Measurements from ENCODE around the gene TFDP2. TPM values are rescaled to one million over a fixed set of nuclear protein-coding genes. Genes with fewer than 3 reads are reported as not detected.

Gene TFDP2
- total RNA-seq, 2 experiments from 2014 or later, result 33.1 to 34.2 TPM

DNA sequence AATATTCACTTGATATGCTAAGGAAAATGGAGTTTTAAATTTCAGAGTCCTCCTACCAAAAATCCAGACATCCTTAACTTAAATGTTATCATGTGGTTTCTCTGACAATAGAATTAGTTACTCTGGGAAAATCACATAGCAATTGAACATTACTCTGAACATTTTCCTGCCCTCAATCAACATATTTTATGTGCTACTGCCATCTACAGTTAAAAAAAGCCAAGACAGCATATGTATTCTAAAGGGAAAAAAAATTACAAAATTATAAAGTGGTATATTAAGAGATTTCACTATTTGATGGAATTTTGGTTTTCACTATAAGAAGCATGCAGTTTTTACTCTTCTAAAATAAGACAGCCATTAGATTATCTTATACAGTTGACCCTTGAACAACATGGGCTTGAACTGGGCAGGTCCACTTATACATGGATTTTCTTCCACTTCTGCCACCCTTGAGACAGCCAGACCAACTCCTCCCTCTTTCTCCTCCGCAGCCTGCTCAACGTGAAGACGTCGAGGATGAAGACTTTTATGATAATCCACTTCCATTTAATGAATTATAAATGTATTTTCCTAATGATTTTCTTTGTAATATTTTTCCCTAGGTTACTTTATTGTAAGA lies 150.6 kb downstream of the TFDP2 start:
- TF ChIP-seq, protein P1, sequence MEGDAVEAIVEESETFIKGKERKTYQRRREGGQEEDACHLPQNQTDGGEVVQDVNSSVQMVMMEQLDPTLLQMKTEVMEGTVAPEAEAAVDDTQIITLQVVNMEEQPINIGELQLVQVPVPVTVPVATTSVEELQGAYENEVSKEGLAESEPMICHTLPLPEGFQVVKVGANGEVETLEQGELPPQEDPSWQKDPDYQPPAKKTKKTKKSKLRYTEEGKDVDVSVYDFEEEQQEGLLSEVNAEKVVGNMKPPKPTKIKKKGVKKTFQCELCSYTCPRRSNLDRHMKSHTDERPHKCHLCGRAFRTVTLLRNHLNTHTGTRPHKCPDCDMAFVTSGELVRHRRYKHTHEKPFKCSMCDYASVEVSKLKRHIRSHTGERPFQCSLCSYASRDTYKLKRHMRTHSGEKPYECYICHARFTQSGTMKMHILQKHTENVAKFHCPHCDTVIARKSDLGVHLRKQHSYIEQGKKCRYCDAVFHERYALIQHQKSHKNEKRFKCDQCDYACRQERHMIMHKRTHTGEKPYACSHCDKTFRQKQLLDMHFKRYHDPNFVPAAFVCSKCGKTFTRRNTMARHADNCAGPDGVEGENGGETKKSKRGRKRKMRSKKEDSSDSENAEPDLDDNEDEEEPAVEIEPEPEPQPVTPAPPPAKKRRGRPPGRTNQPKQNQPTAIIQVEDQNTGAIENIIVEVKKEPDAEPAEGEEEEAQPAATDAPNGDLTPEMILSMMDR (IDR thresholded peaks at IDR 0.05), result peak; percentile 3
- POLR2A ChIA-PET, result no interaction called here
- Histone ChIP-seq H3K27me3 (ENCODE audit: control insufficient read depth in 1 of 2, insufficient read depth in 2 of 2, low read length in 2 of 2) (no peaks in the 10 kb centered on the region), H3K9me3 (ENCODE audit: control insufficient read depth in 1 of 2, insufficient read depth in 1 of 2, low read length in 2 of 2) (no peaks in the 10 kb centered on the region), H3K36me3 (ENCODE audit: insufficient read depth, low read length) (peaks cover under 1% of the 10 kb centered on the region), H3K27ac (ENCODE audit: low read depth in 1 of 2, low read length in 2 of 2) (no peak overlapping the region), H3K4me1 (ENCODE audit: insufficient read depth, low read length) (no peaks in the 10 kb centered on the region), H3K4me3 (ENCODE audit: low read length) (no peak overlapping the region)
- Mint-ChIP-seq H3K9me3 (no peaks in the 10 kb centered on the region), H3K4me1 (ENCODE audit: low read depth) (no peaks in the 10 kb centered on the region), H3K36me3 (ENCODE audit: low read depth) (no peaks in the 10 kb centered on the region), H3K27ac (no peak overlapping the region), H3K27me3 (no peaks in the 10 kb centered on the region), H3K4me3 (no peak overlapping the region)
- no peak for ATAC-seq (ENCODE audit: poor library complexity)
- DNase-seq, result peak in 3 of 14 experiments; percentile 14 to 25 (median 21)
- intact Hi-C loops (cut with DNase I, micrococcal nuclease), result loop anchor here (2.0 kb wide), 2 partner anchors 422 to 538 kb away; no protein-coding TSS in a partner anchor
- CTCF ChIA-PET, result no interaction called here

DNA sequence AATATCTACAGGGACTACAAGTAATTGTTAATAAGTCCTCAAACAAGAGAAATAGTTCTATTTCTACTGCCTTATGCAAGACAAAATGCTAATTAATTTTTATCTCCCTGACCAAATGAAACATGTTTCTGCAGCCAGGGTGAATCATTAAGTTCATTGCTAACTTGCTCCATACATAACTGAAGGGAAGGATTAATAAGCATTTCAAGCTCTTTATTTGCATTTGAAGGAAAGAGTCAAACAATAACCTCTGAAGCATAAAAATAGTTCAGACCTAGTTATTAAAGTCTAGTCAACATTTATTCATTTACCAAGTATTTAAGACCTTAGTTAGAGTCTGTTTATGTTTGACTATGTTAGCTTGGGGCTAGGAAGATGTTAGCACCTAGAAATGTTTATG lies 152.9 kb downstream of the TFDP2 start:
- Mint-ChIP-seq H3K4me3 (no peak overlapping the region), H3K27ac (no peak overlapping the region), H3K27me3 (no peaks in the 10 kb centered on the region), H3K36me3 (ENCODE audit: low read depth) (peaks cover 9% of the 10 kb centered on the region), H3K9me3 (no peaks in the 10 kb centered on the region), H3K4me1 (ENCODE audit: low read depth) (no peaks in the 10 kb centered on the region)
- no peaks in the 10 kb centered on the region for H3K36me3 ChIP-seq (ENCODE audit: insufficient read depth, low read length)
- no peaks in the 10 kb centered on the region for H3K9me3 ChIP-seq (ENCODE audit: control insufficient read depth in 1 of 2, insufficient read depth in 1 of 2, low read length in 2 of 2)
- ATAC-seq (ENCODE audit: poor library complexity) (no peak), DNase-seq (no peak)
- CTCF ChIA-PET, result no interaction called here
- POLR2A ChIA-PET, result no interaction called here
- H3K4me1 ChIP-seq (ENCODE audit: insufficient read depth, low read length), result no peaks in the 10 kb centered on the region
- intact Hi-C loops (cut with DNase I, micrococcal nuclease), result no loop called here
- no peak overlapping the region for H3K4me3 ChIP-seq (ENCODE audit: low read length)
- TF ChIP-seq, protein P1 (IDR thresholded peaks at IDR 0.05), result no peak
- H3K27ac ChIP-seq (ENCODE audit: low read depth in 1 of 2, low read length in 2 of 2), result no peak overlapping the region
- H3K27me3 ChIP-seq (ENCODE audit: control insufficient read depth in 1 of 2, insufficient read depth in 2 of 2, low read length in 2 of 2), result no peaks in the 10 kb centered on the region

DNA sequence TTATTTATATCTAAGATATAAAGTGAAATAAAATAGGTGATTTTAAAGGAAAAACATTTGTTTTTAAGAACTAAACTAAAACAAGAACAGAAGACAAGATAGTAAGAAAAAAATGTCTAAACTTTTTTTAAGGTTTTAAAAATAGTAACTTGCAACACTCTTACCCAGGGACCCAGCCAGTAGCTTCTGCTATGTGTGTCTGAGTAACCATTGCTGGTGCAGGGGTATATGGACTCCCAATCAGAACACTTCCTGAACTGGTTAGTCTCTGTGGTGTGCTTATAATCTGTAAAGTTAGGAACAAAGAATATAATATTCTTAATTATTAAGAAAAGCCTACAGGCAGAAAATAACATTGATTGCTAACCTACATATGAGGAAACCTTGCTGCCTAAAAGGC lies 154.5 kb downstream of the TFDP2 start:
- no peak overlapping the region for H3K27ac ChIP-seq (ENCODE audit: low read depth in 1 of 2, low read length in 2 of 2)
- H3K36me3 ChIP-seq (ENCODE audit: insufficient read depth, low read length), result no peaks in the 10 kb centered on the region
- H3K27me3 Mint-ChIP-seq, result no peaks in the 10 kb centered on the region
- no peak overlapping the region for H3K4me3 ChIP-seq (ENCODE audit: low read length)
- H3K9me3 ChIP-seq (ENCODE audit: control insufficient read depth in 1 of 2, insufficient read depth in 1 of 2, low read length in 2 of 2), result no peaks in the 10 kb centered on the region
- no peak overlapping the region for H3K27ac Mint-ChIP-seq
- H3K4me1 Mint-ChIP-seq (ENCODE audit: low read depth), result no peaks in the 10 kb centered on the region
- H3K4me3 Mint-ChIP-seq, result no peak overlapping the region
- ChIA-PET POLR2A (no interaction called here), CTCF (no interaction called here)
- DNase-seq, result no peak
- TF ChIP-seq, protein P1 (IDR thresholded peaks at IDR 0.05), result no peak
- H3K27me3 ChIP-seq (ENCODE audit: control insufficient read depth in 1 of 2, insufficient read depth in 2 of 2, low read length in 2 of 2), result no peaks in the 10 kb centered on the region
- intact Hi-C loops (cut with DNase I, micrococcal nuclease), result no loop called here
- H3K4me1 ChIP-seq (ENCODE audit: insufficient read depth, low read length), result no peaks in the 10 kb centered on the region
- no peaks in the 10 kb centered on the region for H3K9me3 Mint-ChIP-seq
- H3K36me3 Mint-ChIP-seq (ENCODE audit: low read depth), result peaks cover 9% of the 10 kb centered on the region
- no peak for ATAC-seq (ENCODE audit: poor library complexity)

Data from CD4-positive, alpha-beta T cell (primary cell).